Spleen (tissue), 11 donors: ENCODE measurements around the gene ARHGEF28. TPM values are rescaled to one million over a fixed set of nuclear protein-coding genes. Genes with fewer than 3 reads are reported as not detected.

Experiments
- DNase-seq: peaks from one replicate; pipeline ENCODE4 v3.0.0-alpha.2; 2020
- H3K27ac ChIP-seq, 8 donors: fragments of 200-600 bp; sonication (generic) in 7 of 8; 1 replicate in 4 of 8; 2 replicates in 4 of 8; pipeline versions ENCODE4 v1.5.0 to v1.8.0; 2016 to 2021; ENCODE audit warnings: inconsistent platforms in 4 of 8, mild to moderate bottlenecking in 4 of 8, moderate library complexity in 1 of 8
- H3K27me3 ChIP-seq, 7 donors: fragments of 200-600 bp; sonication (generic) in 6 of 7; replicated peaks in 1 of 7; 1 replicate in 4 of 7; 2 replicates in 3 of 7; pipeline versions ENCODE4 v1.5.0 to v1.8.0; 2016 to 2021; ENCODE audit warnings: inconsistent platforms in 3 of 7, mild to moderate bottlenecking in 1 of 7
- H3K36me3 ChIP-seq, 6 donors: fragments of 200-600 bp; sonication (generic) in 5 of 6; 1 replicate in 4 of 6; 2 replicates in 2 of 6; pipeline versions ENCODE4 v1.5.0 to v1.8.0; 2016 to 2021; ENCODE audit warnings: inconsistent platforms in 2 of 6
- H3K4me1 ChIP-seq, 6 donors: fragments of 200-600 bp; sonication (generic) in 5 of 6; 1 replicate in 3 of 6; 2 replicates in 3 of 6; pipeline versions ENCODE4 v1.5.0 to v1.8.0; 2016 to 2021; ENCODE audit warnings: inconsistent platforms in 3 of 6
- H3K4me3 ChIP-seq, 8 donors: fragments of 200-600 bp; sonication (generic) in 7 of 8; 1 replicate in 4 of 8; 2 replicates in 4 of 8; pipeline versions ENCODE4 v1.5.0 to v1.8.0; 2016 to 2021; ENCODE audit warnings: inconsistent platforms in 4 of 8, mild to moderate bottlenecking in 4 of 8, moderate library complexity in 2 of 8
- H3K9me3 ChIP-seq, 8 donors: fragments of 200-600 bp; sonication (generic) in 7 of 8; 1 replicate in 4 of 8; 2 replicates in 4 of 8; pipeline versions ENCODE4 v1.5.0 to v1.8.0; 2016 to 2021; ENCODE audit warnings: inconsistent platforms in 4 of 8
- CTCF ChIP-seq, 11 experiments: fragments of 200-600 bp in 7 of 11; fragments of 450-650 bp in 4 of 11; sonication (generic) in 4 of 11; IDR thresholded peaks in 8 of 11; conservative IDR thresholded peaks in 3 of 11; 1 replicate in 7 of 11; 2 replicates in 4 of 11; pipeline versions ENCODE4 v1.4.0 to v1.8.0; 2016 to 2021; ENCODE audit warnings: antibody characterized with exemption in 11 of 11, inconsistent platforms in 4 of 11, mild to moderate bottlenecking in 1 of 11
- POLR2A ChIP-seq, 3 donors: fragments of 450-650 bp; IDR thresholded peaks; one replicate each; pipeline ENCODE4 v1.5.1; 2017; ENCODE audit warnings: antibody characterized with exemption in 3 of 3, mild to moderate bottlenecking in 1 of 3
- POLR2AphosphoS5 ChIP-seq, 3 donors: sonication (generic); formaldehyde crosslinking; IDR thresholded peaks; one replicate each; pipeline ENCODE4 v1.5.1; 2017; ENCODE audit warnings: antibody characterized with exemption in 3 of 3
- WGBS, 5 donors: extraction: QIAGEN DNeasy Blood & Tissue Kit in 3 of 5; methylation state at CpG; one replicate each; pipeline versions ENCODE4 v1.1.5 to v1.1.7; 2013 to 2018; 5-methylcytosine and 5-hydroxymethylcytosine counted together
- intact Hi-C: fragments of 100-400 bp; cut with DNase I; formaldehyde crosslinking; loops from one replicate; pipeline ENCODE4 v1.15.0; 2023; ENCODE audit warnings: low total_unique reads
- polyA plus RNA-seq, 3 donors: library from polyadenylated mRNA; stranded (reverse); fragments of 200-250 nt; gene quantifications; one replicate each; pipeline ENCODE4 v1.2.1, GENCODE V29; 2013
- total RNA-seq, 7 donors: library from RNA; depleted of rRNA in 3 of 7; stranded (reverse); fragments of >200 nt in 3 of 7; fragmentation: NEBNext Ultra II Directional in 4 of 7; extraction: Animal tissue kit (Norgen Biotek cat#: 25700) in 4 of 7; gene quantifications; one replicate each; pipeline versions ENCODE4 v1.1.0 to v1.2.1, GENCODE V29; 2016 to 2021
- donor health status: healthy with polysubstance abuse.
- donor health status: DM: no; HTN: no; CAD: no; lungs with moderate emphysema.
- donor health status: DM: no; HTN: no; CAD: no.
- donor health status: Bipolar disorder and iron deficiency.
- donor health status: healthy.
- donor health status: DM: no; HTN: no; CAD: no.
- donor health status: DM: yes; HTN: yes; CAD: no.

The ARHGEF28 gene
- total and polyA plus RNA-seq, 10 donors: 0.53 to 17.5 (median 8.8) TPM

- no peak for TF ChIP-seq CTCF (IDR thresholded peaks at IDR 0.05 in 8 of 11, conservative IDR thresholded peaks at IDR 0.05 in 3 of 11)
- H3K27me3 ChIP-seq: no peaks in the 10 kb centered on the region
- peaks cover 0 to 20% (median 8%) of the 10 kb centered on the region in 8 donors for H3K9me3 ChIP-seq
- H3K4me3 ChIP-seq: no peak overlapping the region
- H3K36me3 ChIP-seq: no peaks in the 10 kb centered on the region
- H3K4me1 ChIP-seq: no peaks in the 10 kb centered on the region
- no peak overlapping the region for H3K27ac ChIP-seq
- intact Hi-C loops: no loop called here
- DNase-seq: no peak
- 72 to 83% (median 75%) methylated on average over 3 of the region's 3 CpGs for WGBS, 5 donors
Measured at GRCh38 chr5:73939557-73939956, 313.6 kb downstream of the ARHGEF28 start.

GRCh38 chr5:73940026-73940425 is 314.0 kb downstream of the ARHGEF28 start:
- no peak for TF ChIP-seq POLR2A (IDR thresholded peaks at IDR 0.05)
- no peak for TF ChIP-seq POLR2AphosphoS5 (IDR thresholded peaks at IDR 0.05)
- TF ChIP-seq CTCF (IDR thresholded peaks at IDR 0.05 in 8 of 11, conservative IDR thresholded peaks at IDR 0.05 in 3 of 11): no peak
- Histone ChIP-seq H3K36me3 (no peaks in the 10 kb centered on the region), H3K4me3 (no peak overlapping the region), H3K4me1 (no peaks in the 10 kb centered on the region), H3K9me3 (peaks cover 0 to 25% (median 10%) of the 10 kb centered on the region in 8 donors), H3K27me3 (no peaks in the 10 kb centered on the region), H3K27ac (no peak overlapping the region)
- intact Hi-C loops: no loop called here
- DNase-seq: no peak

- TF ChIP-seq POLR2A (IDR thresholded peaks at IDR 0.05) (no peak), CTCF (IDR thresholded peaks at IDR 0.05 in 8 of 11, conservative IDR thresholded peaks at IDR 0.05 in 3 of 11) (no peak), POLR2AphosphoS5 (IDR thresholded peaks at IDR 0.05) (no peak)
- peaks cover 0 to 26% (median 10%) of the 10 kb centered on the region in 8 donors for H3K9me3 ChIP-seq
- H3K36me3 ChIP-seq: no peaks in the 10 kb centered on the region
- H3K4me1 ChIP-seq: no peaks in the 10 kb centered on the region
- intact Hi-C loops: no loop called here
- H3K27me3 ChIP-seq: no peaks in the 10 kb centered on the region
- no peak overlapping the region for H3K27ac ChIP-seq
- H3K4me3 ChIP-seq: no peak overlapping the region
- DNase-seq: no peak
- WGBS, 5 donors: 86 to 98% (median 89%) methylated on average over 3 of the region's 3 CpGs
Measured at GRCh38 chr5:73940801-73941200, 314.8 kb downstream of the ARHGEF28 start.

GRCh38 chr5:73942783-73943182 is 316.8 kb downstream of the ARHGEF28 start:
- no peak for DNase-seq
- TF ChIP-seq POLR2A (IDR thresholded peaks at IDR 0.05) (no peak), POLR2AphosphoS5 (IDR thresholded peaks at IDR 0.05) (no peak), CTCF (IDR thresholded peaks at IDR 0.05 in 8 of 11, conservative IDR thresholded peaks at IDR 0.05 in 3 of 11) (no peak)
- Histone ChIP-seq H3K4me1 (no peaks in the 10 kb centered on the region), H3K27ac (no peak overlapping the region), H3K36me3 (no peaks in the 10 kb centered on the region), H3K27me3 (no peaks in the 10 kb centered on the region), H3K4me3 (no peak overlapping the region), H3K9me3 (peaks cover 0 to 26% (median 10%) of the 10 kb centered on the region in 8 donors)
- WGBS, 5 donors: 82 to 100% (median 94%) methylated on average over 1 of the region's 1 CpG
- intact Hi-C loops: no loop called here
